ENCODE data around the gene RUSC2.
"Not testable (repeated sequence)": the region's sequence is repeated elsewhere in the genome, so short reads cannot be mapped to it uniquely, and the experiment has no call there.

Gene RUSC2

GRCh38 chr9:35495984-35496383, 6.1 kb downstream of the RUSC2 start:
- no peak for DNase-seq (ENCODE audit: low read depth in 2 of 2)

GRCh38 chr9:35498245-35498644, 8.3 kb downstream of the RUSC2 start:
- not testable (repeated sequence) for DNase-seq (ENCODE audit: low read depth in 2 of 2)

GRCh38 chr9:35499029-35499700, 9.3 kb downstream of the RUSC2 start:
- no peak for DNase-seq (ENCODE audit: low read depth in 2 of 2)

- no peak for DNase-seq (ENCODE audit: low read depth in 2 of 2)
These were observed 9.8 kb downstream of the RUSC2 start for GRCh38 chr9:35499701-35500030.

- no peak for DNase-seq (ENCODE audit: low read depth in 2 of 2)
These were observed 10.3 kb downstream of the RUSC2 start for GRCh38 chr9:35500130-35500748.

- DNase-seq (ENCODE audit: low read depth in 2 of 2) = no peak
These were observed 12.0 kb downstream of the RUSC2 start for GRCh38 chr9:35501946-35502345.

GRCh38 chr9:35506359-35506758, 16.4 kb downstream of the RUSC2 start:
- DNase-seq (ENCODE audit: low read depth in 2 of 2) = no peak

GRCh38 chr9:35508069-35508468, 18.2 kb downstream of the RUSC2 start:
- DNase-seq (ENCODE audit: low read depth in 2 of 2) = no peak

- no peak for DNase-seq (ENCODE audit: low read depth in 2 of 2)
These were observed 20.5 kb downstream of the RUSC2 start for GRCh38 chr9:35510383-35510753.

GRCh38 chr9:35510754-35511428, 21.0 kb downstream of the RUSC2 start:
- DNase-seq (ENCODE audit: low read depth in 2 of 2) = no peak

GRCh38 chr9:35511453-35511852, 21.5 kb downstream of the RUSC2 start:
- no peak for DNase-seq (ENCODE audit: low read depth in 2 of 2)

- no peak for DNase-seq (ENCODE audit: low read depth in 2 of 2)
These were observed 25.9 kb downstream of the RUSC2 start for GRCh38 chr9:35515766-35516165.

- no peak for DNase-seq (ENCODE audit: low read depth in 2 of 2)
These were observed 26.6 kb downstream of the RUSC2 start for GRCh38 chr9:35516479-35516878.

GRCh38 chr9:35517131-35517530, 27.2 kb downstream of the RUSC2 start:
- DNase-seq (ENCODE audit: low read depth in 2 of 2) = no peak

- no peak for DNase-seq (ENCODE audit: low read depth in 2 of 2)
These were observed 27.8 kb downstream of the RUSC2 start for GRCh38 chr9:35517552-35518224.

GRCh38 chr9:35518225-35518821, 28.4 kb downstream of the RUSC2 start:
- no peak for DNase-seq (ENCODE audit: low read depth in 2 of 2)

- no peak for DNase-seq (ENCODE audit: low read depth in 2 of 2)
These were observed 29.2 kb downstream of the RUSC2 start for GRCh38 chr9:35518981-35519679.

- DNase-seq (ENCODE audit: low read depth in 2 of 2) = no peak
These were observed 29.9 kb downstream of the RUSC2 start for GRCh38 chr9:35519692-35520363.

- DNase-seq (ENCODE audit: low read depth in 2 of 2) = no peak
These were observed 30.4 kb downstream of the RUSC2 start for GRCh38 chr9:35520364-35520710.

GRCh38 chr9:35521708-35522107, 31.8 kb downstream of the RUSC2 start:
- DNase-seq (ENCODE audit: low read depth in 2 of 2) = no peak

- DNase-seq (ENCODE audit: low read depth in 2 of 2) = no peak
These were observed 32.3 kb downstream of the RUSC2 start for GRCh38 chr9:35522187-35522586.

All from activated CD4-positive, alpha-beta T cell treated with anti-CD3 and anti-CD28 coated beads for 24 hours (primary cell).